K562 (cell line): ENCODE measurements around the gene NEK1. TPM values are rescaled to one million over a fixed set of nuclear protein-coding genes. Genes with fewer than 3 reads are reported as not detected.

Experiments used
- ARNT ChIP-seq, 2 experiments: fragments of 450-650 bp; IDR thresholded peaks; 2 replicates each; pipeline ENCODE4 v1.6.1; 2016; ENCODE audit warnings: mild to moderate bottlenecking in 1 of 2
- CREM ChIP-seq: IDR thresholded peaks from 2 replicates; pipeline ENCODE4 v1.6.1; 2014; ENCODE audit warnings: antibody characterized with exemption, low read depth
- ERF ChIP-seq: fragments of 450-650 bp; formaldehyde crosslinking; IDR thresholded peaks from 2 replicates; pipeline ENCODE4 v1.4.0; 2020; ENCODE audit warnings: mild to moderate bottlenecking, mixed read lengths
- EWSR1 ChIP-seq: fragments of 450-650 bp; IDR thresholded peaks from 2 replicates; pipeline ENCODE4 v1.6.1; 2018; ENCODE audit warnings: borderline replicate concordance, mild to moderate bottlenecking, low read depth, moderate library complexity; ENCODE audit not compliant: partially characterized antibody
- FOXK1 ChIP-seq: sonication (generic); formaldehyde crosslinking; IDR thresholded peaks from 2 replicates; pipeline ENCODE4 v1.8.0; 2022; ENCODE audit warnings: missing genetic modification reagents, mild to moderate bottlenecking, borderline replicate concordance
- HNRNPL ChIP-seq: fragments of 200-400 bp; formaldehyde crosslinking; IDR thresholded peaks from 2 replicates; pipeline ENCODE4 v1.6.1; 2017; ENCODE audit warnings: low read depth, mild to moderate bottlenecking, low read length
- POU5F1 ChIP-seq: fragments of 150-350 bp; IDR thresholded peaks from 2 replicates; pipeline ENCODE4 v1.6.1; 2014; ENCODE audit warnings: borderline replicate concordance, low read length, low read depth, mild to moderate bottlenecking; ENCODE audit not compliant: partially characterized antibody
- SPI1 ChIP-seq: IDR thresholded peaks from 2 replicates; pipeline ENCODE4 v1.6.1; 2011; ENCODE audit warnings: low read depth, low read length, control low read depth, borderline replicate concordance
- YBX1 ChIP-seq: fragments of 450-650 bp; IDR thresholded peaks from 2 replicates; pipeline ENCODE4 v1.7.1; 2016; ENCODE audit warnings: mild to moderate bottlenecking
- ZZZ3 ChIP-seq: fragments of 450-650 bp; IDR thresholded peaks from 2 replicates; pipeline ENCODE4 v1.6.1; 2016; ENCODE audit warnings: antibody characterized with exemption, mild to moderate bottlenecking, moderate library complexity
- polyA plus RNA-seq, 8 experiments: library from polyadenylated mRNA; depleted of rRNA in 4 of 8; stranded (reverse) in 5 of 8; unstranded in 3 of 8; fragments of >200 nt; fragmentation: Nextera tagmentation in 2 of 8; fragmentation: Illumina TruSeq in 1 of 8; extraction: Ambion mirVana in 2 of 8; extraction: Trizol in 1 of 8; gene quantifications; 2 replicates each; pipeline versions ENCODE4 v1.2.1 to v1.2.3, GENCODE V29; 2011 to 2014; ENCODE audit warnings: inconsistent platforms in 1 of 8, missing spikeins in 1 of 8
- total RNA-seq, 7 experiments: library from RNA; depleted of rRNA in 6 of 7; stranded (reverse); fragments of >200 nt in 6 of 7; fragmentation: Illumina TruSeq in 2 of 7; extraction: Trizol in 2 of 7; gene quantifications; 2 replicates each; pipeline versions ENCODE4 v1.2.1 to v1.2.3, GENCODE V29; 2011 to 2021; ENCODE audit warnings: low replicate concordance in 1 of 7
- TF ChIP-seq, protein P1 (sequence below): fragments of 450-650 bp; IDR thresholded peaks from 2 replicates; pipeline ENCODE4 v1.6.1; 2016; ENCODE audit warnings: low read depth
- TF ChIP-seq, protein P2 (sequence below): fragments of 450-650 bp; IDR thresholded peaks from 2 replicates; pipeline ENCODE4 v1.6.1; 2017; ENCODE audit warnings: antibody characterized with exemption, mild to moderate bottlenecking
- TF ChIP-seq, protein P3 (sequence below): fragments of 450-650 bp; formaldehyde crosslinking; IDR thresholded peaks from 2 replicates; pipeline ENCODE4 v1.4.0; 2020; ENCODE audit warnings: mild to moderate bottlenecking, mixed read lengths

The NEK1 gene
- total and polyA plus RNA-seq, 9 of the 15 experiments (the other 6 are each of a cell fraction or from before 2014, with no cell fraction given): 6.2 to 15.7 (median 10.3) TPM

DNA sequence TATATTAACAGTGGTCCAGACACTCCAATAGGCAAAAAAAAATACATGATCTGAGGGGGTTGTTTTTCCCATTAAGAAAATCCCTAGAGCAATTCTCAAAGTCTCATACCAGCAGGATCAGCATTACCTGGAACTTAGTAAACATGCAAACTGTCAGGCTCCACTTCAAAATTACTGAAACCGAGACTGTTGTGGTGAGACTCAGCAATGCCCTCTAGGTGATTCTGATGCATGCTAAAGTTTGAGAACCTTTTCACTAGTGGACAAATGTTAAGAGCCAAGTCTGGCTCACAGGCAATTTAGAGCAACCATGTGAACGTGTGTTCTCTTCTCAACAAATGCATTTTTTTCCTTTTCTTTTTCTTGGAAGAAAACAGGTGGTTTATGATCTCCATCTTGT, 30.2 kb downstream of the NEK1 start (continued):
- TF ChIP-seq, protein P1, sequence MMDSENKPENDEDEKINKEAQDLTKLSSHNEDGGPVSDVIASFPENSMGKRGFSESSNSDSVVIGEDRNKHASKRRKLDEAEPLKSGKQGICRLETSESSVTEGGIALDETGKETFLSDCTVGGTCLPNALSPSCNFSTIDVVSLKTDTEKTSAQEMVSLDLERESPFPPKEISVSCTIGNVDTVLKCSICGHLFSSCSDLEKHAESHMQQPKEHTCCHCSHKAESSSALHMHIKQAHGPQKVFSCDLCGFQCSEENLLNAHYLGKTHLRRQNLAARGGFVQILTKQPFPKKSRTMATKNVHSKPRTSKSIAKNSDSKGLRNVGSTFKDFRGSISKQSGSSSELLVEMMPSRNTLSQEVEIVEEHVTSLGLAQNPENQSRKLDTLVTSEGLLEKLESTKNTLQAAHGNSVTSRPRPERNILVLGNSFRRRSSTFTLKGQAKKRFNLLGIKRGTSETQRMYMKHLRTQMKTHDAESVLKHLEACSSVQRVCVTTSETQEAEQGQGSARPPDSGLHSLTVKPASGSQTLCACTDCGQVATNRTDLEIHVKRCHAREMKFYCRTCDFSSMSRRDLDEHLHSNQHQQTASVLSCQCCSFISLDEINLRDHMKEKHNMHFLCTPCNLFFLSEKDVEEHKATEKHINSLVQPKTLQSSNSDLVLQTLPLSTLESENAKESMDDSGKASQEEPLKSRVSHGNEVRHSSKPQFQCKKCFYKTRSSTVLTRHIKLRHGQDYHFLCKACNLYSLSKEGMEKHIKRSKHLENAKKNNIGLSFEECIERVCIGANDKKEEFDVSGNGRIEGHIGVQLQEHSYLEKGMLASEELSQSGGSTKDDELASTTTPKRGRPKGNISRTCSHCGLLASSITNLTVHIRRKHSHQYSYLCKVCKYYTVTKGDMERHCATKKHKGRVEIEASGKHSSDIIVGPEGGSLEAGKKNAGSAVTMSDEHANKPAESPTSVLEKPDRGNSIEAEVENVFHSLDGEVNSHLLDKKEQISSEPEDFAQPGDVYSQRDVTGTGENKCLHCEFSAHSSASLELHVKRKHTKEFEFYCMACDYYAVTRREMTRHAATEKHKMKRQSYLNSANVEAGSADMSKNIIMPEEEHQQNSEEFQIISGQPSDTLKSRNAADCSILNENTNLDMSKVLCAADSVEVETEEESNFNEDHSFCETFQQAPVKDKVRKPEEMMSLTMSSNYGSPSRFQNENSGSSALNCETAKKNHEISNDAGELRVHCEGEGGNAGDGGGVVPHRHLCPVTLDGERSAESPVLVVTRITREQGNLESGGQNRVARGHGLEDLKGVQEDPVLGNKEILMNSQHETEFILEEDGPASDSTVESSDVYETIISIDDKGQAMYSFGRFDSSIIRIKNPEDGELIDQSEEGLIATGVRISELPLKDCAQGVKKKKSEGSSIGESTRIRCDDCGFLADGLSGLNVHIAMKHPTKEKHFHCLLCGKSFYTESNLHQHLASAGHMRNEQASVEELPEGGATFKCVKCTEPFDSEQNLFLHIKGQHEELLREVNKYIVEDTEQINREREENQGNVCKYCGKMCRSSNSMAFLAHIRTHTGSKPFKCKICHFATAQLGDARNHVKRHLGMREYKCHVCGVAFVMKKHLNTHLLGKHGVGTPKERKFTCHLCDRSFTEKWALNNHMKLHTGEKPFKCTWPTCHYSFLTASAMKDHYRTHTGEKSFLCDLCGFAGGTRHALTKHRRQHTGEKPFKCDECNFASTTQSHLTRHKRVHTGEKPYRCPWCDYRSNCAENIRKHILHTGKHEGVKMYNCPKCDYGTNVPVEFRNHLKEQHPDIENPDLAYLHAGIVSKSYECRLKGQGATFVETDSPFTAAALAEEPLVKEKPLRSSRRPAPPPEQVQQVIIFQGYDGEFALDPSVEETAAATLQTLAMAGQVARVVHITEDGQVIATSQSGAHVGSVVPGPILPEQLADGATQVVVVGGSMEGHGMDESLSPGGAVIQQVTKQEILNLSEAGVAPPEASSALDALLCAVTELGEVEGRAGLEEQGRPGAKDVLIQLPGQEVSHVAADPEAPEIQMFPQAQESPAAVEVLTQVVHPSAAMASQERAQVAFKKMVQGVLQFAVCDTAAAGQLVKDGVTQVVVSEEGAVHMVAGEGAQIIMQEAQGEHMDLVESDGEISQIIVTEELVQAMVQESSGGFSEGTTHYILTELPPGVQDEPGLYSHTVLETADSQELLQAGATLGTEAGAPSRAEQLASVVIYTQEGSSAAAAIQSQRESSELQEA: no peak
- TF ChIP-seq HNRNPL: no peak
- no peak for TF ChIP-seq ERF
- TF ChIP-seq ARNT (IDR thresholded peaks at IDR 0.05): no peak
- no peak for TF ChIP-seq FOXK1 (CRISPR knock-in tag)
- TF ChIP-seq, protein P2, sequence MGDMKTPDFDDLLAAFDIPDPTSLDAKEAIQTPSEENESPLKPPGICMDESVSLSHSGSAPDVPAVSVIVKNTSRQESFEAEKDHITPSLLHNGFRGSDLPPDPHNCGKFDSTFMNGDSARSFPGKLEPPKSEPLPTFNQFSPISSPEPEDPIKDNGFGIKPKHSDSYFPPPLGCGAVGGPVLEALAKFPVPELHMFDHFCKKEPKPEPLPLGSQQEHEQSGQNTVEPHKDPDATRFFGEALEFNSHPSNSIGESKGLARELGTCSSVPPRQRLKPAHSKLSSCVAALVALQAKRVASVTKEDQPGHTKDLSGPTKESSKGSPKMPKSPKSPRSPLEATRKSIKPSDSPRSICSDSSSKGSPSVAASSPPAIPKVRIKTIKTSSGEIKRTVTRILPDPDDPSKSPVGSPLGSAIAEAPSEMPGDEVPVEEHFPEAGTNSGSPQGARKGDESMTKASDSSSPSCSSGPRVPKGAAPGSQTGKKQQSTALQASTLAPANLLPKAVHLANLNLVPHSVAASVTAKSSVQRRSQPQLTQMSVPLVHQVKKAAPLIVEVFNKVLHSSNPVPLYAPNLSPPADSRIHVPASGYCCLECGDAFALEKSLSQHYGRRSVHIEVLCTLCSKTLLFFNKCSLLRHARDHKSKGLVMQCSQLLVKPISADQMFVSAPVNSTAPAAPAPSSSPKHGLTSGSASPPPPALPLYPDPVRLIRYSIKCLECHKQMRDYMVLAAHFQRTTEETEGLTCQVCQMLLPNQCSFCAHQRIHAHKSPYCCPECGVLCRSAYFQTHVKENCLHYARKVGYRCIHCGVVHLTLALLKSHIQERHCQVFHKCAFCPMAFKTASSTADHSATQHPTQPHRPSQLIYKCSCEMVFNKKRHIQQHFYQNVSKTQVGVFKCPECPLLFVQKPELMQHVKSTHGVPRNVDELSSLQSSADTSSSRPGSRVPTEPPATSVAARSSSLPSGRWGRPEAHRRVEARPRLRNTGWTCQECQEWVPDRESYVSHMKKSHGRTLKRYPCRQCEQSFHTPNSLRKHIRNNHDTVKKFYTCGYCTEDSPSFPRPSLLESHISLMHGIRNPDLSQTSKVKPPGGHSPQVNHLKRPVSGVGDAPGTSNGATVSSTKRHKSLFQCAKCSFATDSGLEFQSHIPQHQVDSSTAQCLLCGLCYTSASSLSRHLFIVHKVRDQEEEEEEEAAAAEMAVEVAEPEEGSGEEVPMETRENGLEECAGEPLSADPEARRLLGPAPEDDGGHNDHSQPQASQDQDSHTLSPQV: no peak
- TF ChIP-seq, protein P3, sequence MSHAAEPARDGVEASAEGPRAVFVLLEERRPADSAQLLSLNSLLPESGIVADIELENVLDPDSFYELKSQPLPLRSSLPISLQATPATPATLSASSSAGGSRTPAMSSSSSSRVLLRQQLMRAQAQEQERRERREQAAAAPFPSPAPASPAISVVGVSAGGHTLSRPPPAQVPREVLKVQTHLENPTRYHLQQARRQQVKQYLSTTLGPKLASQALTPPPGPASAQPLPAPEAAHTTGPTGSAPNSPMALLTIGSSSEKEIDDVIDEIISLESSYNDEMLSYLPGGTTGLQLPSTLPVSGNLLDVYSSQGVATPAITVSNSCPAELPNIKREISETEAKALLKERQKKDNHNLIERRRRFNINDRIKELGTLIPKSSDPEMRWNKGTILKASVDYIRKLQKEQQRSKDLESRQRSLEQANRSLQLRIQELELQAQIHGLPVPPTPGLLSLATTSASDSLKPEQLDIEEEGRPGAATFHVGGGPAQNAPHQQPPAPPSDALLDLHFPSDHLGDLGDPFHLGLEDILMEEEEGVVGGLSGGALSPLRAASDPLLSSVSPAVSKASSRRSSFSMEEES (CRISPR knock-in tag): no peak
- no peak for TF ChIP-seq YBX1
- no peak for TF ChIP-seq POU5F1
- no peak for TF ChIP-seq ZZZ3
- no peak for TF ChIP-seq CREM
- TF ChIP-seq SPI1: no peak
- TF ChIP-seq EWSR1: no peak
